Activated T-cell treated with anti-CD3 and anti-CD28 coated beads, Interleukin-2, amount 50 U/mL, for 24 hours (primary cell): ENCODE results near the gene ZNF556.
"Not testable (repeated sequence)": the region's sequence is repeated elsewhere in the genome, so short reads cannot be mapped to it uniquely, and the experiment has no call there.

Experiments used
- DNase-seq: peaks from one replicate; pipeline ENCODE4 v3.0.0-alpha.2; 2020
- H3K27ac Mint-ChIP-seq: 2 replicates; pipeline ENCODE4 v1.8.0; 2020; ENCODE audit warnings: mild to moderate bottlenecking, mixed read lengths
- H3K27me3 Mint-ChIP-seq: 2 replicates; pipeline ENCODE4 v1.8.0; 2020; ENCODE audit warnings: mixed read lengths
- H3K36me3 Mint-ChIP-seq: 2 replicates; pipeline ENCODE4 v1.8.0; 2020; ENCODE audit warnings: low read depth, mixed read lengths
- H3K4me1 Mint-ChIP-seq: 2 replicates; pipeline ENCODE4 v1.8.0; 2020; ENCODE audit warnings: low read depth, mixed read lengths
- H3K4me3 Mint-ChIP-seq: 2 replicates; pipeline ENCODE4 v1.8.0; 2020; ENCODE audit warnings: mild to moderate bottlenecking, moderate library complexity, mixed read lengths
- H3K9me3 Mint-ChIP-seq: 2 replicates; pipeline ENCODE4 v1.8.0; 2020; ENCODE audit warnings: mixed read lengths

The ZNF556 gene

DNA sequence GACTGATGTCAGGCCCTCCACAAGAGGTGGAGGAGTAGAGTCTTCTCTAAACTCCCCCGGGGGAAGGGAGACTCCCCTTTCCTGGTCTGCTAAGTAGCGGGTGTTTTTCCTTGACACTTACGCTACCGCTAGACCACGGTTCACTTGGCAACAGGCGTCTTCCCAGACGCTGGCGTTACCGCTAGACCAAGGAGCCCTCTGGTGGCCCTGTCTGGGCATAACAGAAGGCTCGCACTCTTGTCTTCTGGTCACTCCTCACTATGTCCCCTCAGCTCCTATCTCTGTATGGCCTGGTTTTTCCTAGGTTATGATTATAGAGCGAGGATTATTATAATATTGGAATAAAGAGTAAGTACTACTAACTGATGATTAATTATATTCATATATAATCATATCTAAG is 5.0 kb downstream of the ZNF556 start:
- DNase-seq = peak; percentile 46
- H3K27ac Mint-ChIP-seq, H3K4me1 Mint-ChIP-seq, H3K27me3 Mint-ChIP-seq, H3K4me3 Mint-ChIP-seq, H3K36me3 Mint-ChIP-seq, H3K9me3 Mint-ChIP-seq: not testable (repeated sequence)

DNA sequence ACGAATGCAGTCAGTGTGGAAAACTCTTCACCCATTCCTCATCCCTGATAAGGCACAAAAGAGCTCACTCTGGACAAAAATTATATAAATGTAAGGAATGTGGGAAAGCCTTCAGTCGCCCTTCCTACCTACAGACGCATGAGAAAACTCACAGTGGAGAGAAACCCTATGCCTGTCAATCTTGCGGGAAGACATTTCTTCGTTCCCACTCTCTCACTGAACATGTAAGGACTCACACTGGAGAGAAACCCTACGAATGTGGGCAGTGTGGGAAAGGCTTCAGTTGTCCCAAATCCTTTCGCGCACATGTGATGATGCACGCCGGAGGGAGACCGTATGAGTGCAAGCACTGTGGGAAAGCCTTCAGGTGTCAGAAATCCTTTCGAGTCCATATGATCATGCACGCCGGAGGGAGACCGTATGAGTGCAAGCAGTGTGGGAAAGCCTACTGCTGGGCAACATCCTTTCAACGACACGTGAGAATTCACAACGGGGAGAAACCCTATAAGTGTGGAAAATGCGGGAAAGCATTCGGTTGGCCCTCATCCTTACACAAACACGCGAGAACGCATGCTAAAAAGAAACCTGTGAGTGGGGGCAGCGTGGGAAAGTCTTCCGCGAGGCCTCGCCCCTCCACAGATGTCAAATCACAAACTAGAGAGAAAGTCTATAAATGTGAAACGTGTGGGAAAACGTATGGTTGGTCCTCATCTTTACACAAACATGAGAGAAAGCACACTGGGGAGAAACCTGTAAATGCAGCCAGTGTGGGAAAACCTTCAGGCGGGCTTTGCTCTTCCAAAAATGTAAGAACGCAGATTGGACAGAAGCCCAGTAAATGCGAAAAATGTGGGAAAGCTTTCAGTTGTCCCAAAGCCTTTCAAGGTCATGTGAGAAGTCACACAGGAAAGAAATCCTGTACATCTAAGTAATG is 10.5 kb downstream of the ZNF556 start:
- Mint-ChIP-seq H3K27ac (no peak overlapping the region), H3K9me3 (peaks cover 19% of the 10 kb centered on the region), H3K4me1 (no peaks in the 10 kb centered on the region), H3K4me3 (no peak overlapping the region), H3K27me3 (no peaks in the 10 kb centered on the region), H3K36me3 (peaks cover 6% of the 10 kb centered on the region)
- DNase-seq = no peak

DNA sequence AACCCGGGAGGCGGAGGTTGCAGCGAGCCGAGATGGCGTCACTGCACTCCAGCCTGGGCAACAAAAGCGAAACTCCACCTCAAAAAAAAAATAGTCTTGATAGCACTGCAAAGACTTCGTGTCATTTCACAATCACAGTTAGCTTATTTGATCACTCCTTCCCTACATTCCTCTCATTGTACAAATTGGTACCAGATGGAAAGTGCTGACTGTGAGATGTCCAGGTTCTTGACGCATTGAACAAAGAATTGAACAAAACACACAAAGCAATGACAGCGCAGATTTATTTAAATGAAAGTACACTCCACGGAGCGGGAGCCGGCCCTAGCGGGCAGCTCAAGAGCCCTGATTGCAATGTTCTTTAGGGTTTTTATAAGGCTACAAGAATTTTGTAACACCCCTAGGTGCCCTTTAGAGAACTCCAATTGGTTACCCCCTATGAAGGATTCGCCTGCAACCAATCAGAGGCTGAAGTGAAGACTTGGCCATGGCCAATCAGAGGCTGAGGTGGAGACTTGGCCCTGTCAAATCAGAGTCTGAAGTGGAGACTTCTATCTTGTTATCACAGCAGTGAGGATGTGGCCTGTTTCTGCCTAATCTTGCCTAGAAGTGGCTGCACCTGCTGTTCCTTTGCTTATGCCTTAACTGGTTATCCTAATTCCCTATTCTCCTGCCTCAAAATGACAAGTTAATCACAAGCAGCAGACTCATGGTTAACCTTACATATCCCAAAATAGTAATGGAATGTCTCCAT is 16.7 kb downstream of the ZNF556 start:
- H3K4me1 Mint-ChIP-seq = no peaks in the 10 kb centered on the region
- no peaks in the 10 kb centered on the region for H3K36me3 Mint-ChIP-seq
- DNase-seq = no peak
- H3K4me3 Mint-ChIP-seq = no peak overlapping the region
- H3K27me3 Mint-ChIP-seq = no peaks in the 10 kb centered on the region
- no peak overlapping the region for H3K27ac Mint-ChIP-seq
- H3K9me3 Mint-ChIP-seq = peaks cover 4% of the 10 kb centered on the region

DNA sequence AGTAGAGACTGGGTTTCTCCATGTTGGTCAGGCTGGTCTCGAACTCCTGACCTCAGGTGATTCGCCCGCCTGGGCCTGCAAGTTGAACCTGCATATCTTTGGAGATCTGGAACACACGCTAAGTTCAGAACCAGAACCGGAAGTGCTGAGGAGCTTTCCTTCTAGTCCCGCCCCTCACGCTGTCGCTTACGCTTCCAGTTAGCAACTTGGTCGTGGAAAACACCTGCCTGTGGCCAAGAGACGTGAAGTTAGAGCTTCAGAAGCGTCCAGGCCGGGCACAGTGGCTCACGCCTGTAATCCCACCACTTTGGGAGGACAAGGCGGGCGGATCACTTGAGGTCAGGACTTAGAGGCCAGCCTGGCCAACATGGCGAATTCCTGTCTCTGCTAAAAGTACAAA is 18.6 kb downstream of the ZNF556 start:
- H3K4me3 Mint-ChIP-seq = no peak overlapping the region
- H3K4me1 Mint-ChIP-seq = no peaks in the 10 kb centered on the region
- no peak for DNase-seq
- H3K36me3 Mint-ChIP-seq = no peaks in the 10 kb centered on the region
- no peak overlapping the region for H3K27ac Mint-ChIP-seq
- no peaks in the 10 kb centered on the region for H3K27me3 Mint-ChIP-seq
- H3K9me3 Mint-ChIP-seq = no peaks in the 10 kb centered on the region

DNA sequence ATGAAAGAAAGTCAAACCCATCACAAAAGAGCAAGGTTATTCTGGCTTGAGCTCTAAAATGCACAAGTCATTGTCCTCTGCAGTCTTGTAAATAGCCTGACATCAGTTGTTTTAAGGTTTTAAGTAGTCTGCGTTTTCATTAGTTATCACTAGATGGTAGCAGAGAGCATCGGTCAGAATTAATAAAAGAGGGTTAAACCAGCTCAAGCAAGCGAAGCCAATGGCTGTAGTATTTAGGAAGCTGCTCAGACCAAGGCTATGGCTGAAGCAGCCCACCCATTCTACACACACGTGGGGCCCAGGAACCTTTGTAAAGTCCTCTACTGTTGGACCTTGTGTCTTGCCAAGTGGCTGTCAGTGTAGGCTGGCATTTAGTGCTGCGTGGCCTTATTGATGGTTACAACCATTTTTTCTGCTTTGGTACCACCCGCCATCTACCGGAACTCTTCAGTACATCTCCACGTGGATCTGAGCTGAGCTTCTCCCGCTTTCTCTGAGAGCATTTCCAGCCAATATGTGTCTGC is 20.3 kb downstream of the ZNF556 start:
- Mint-ChIP-seq H3K27ac (no peak overlapping the region), H3K36me3 (no peaks in the 10 kb centered on the region), H3K4me1 (no peaks in the 10 kb centered on the region), H3K4me3 (no peak overlapping the region), H3K9me3 (no peaks in the 10 kb centered on the region), H3K27me3 (no peaks in the 10 kb centered on the region)
- DNase-seq = peak; percentile 51

DNA sequence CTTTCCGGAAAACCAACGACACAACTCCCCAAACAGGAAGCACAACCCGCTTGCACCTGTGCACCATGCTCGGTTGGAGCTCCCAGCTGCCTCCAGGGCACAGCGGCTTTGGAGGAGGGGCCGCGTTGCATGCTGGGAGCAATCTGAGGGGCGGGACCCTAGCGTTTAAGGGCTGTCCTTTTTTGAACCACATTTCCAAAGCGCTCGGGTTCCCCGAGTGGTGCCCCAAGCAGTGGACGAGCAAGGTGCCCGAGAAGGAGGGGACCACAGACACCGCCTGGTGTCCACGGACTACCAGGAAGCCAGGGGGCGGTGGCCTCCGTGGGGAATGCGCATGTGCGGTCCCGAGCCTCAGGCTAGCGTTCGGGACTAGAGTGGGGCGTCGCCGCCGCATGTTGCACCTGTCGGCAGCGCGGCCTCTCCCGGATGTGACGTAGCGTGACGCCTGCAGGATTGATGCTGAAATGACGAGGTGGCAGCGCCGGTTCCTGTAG is 21.6 kb downstream of the ZNF556 start:
- H3K4me1 Mint-ChIP-seq = no peaks in the 10 kb centered on the region
- H3K27ac Mint-ChIP-seq = no peak overlapping the region
- no peak overlapping the region for H3K4me3 Mint-ChIP-seq
- no peaks in the 10 kb centered on the region for H3K36me3 Mint-ChIP-seq
- H3K27me3 Mint-ChIP-seq = peaks cover under 1% of the 10 kb centered on the region
- no peaks in the 10 kb centered on the region for H3K9me3 Mint-ChIP-seq
- DNase-seq = peak; percentile 54

DNA sequence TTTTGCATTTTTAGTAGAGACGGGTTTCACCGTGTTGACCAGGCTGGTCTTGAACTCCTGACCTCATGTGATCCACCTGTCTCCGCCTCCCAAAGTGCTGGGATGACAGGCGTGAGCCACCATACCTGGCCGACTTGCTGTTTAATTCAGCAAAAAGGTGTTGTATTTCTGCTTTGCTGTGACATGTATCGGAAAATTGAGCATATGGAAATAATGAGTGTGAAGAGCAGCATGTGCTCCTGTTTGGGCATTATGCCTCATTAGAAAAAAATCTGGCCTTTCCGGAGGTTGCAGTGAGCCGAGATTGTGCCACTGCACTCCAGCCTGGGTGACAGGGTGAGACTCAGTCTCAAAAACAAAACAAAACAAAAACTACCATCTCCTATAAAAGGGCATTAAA is 23.4 kb downstream of the ZNF556 start:
- not testable (repeated sequence) for H3K27ac Mint-ChIP-seq, H3K27me3 Mint-ChIP-seq, H3K4me1 Mint-ChIP-seq, H3K36me3 Mint-ChIP-seq, DNase-seq, H3K9me3 Mint-ChIP-seq, H3K4me3 Mint-ChIP-seq

DNA sequence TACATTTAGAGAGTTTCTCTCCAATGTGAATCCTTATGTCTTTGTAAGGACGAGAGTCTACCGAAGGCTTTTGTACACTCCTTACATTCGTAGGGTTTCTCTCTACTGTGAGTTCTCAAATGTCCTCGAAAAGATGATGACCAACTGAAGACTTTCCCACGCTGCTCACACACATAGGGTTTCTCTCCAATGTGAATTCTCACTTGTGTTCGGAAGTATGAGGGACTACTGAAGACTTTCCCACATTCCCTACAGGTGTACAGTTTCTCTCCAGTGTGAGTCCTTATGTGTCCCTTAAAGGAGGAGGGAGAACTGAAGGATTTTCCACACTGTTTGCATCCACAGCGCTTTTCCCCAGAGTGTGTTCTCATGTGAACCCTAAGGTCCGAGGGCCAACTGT is 29.6 kb downstream of the ZNF556 start:
- Mint-ChIP-seq H3K36me3 (peaks cover 5% of the 10 kb centered on the region), H3K27me3 (peaks cover 3% of the 10 kb centered on the region), H3K9me3 (peaks cover 13% of the 10 kb centered on the region), H3K4me1 (peaks cover 8% of the 10 kb centered on the region), H3K27ac (no peak overlapping the region), H3K4me3 (no peak overlapping the region)
- no peak for DNase-seq

DNA sequence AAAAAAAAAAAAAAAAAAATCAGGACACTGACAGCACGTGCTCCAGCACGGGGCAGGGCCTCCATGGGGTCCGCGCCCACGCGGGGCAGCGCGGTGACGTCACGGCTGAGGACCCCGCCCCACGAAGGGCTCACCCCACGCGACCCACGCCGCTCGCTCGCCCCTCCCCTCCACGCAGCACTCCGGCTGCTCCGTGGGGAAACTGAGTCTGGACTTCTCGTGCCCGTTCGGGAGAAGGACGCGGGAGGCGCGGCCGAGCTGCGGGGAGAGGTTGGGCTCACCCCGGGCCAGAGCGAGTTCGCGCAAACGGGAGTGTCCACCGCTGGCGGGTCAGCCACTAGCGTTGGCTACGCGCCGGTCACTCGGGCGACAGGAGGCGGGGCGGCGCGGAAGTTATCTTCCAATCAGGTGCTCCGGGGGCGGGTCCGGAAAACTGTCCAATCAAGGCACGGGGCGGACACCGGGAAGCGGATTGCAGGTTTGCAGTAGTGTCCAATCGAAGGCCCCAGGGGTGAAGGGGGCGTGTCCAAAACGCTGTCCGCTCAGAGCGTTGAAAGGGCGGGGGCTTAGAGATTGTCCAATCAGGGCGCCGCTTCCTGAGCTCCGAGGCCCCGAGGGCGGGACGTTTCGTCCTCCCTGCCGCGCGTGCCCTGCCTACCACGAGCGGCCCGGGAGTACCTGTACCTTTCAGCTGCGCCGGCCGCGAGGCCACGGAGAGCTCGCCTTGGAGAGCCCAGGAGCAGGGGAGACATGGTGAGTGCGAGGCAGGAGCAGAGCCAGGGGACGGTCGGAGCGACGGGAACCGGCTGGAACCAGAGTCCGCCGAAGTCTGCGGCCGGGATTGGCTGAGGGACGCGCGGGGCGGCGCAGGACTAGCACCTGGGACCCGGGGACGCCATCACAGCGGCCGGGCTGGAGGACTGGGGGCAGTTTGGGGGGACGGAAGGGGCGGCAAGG is 33.4 kb downstream of the ZNF556 start, which contains the start of gene ZNF57:
Gene ZNF57 (plus strand): TSS at position 633 of the 957 bp plus-strand sequence. CDS start 118 bp downstream, at position 751.
- Mint-ChIP-seq H3K4me3 (peak within 1 kb of the TSS; percentile 99), H3K27me3 (no peaks in the 10 kb centered on the region), H3K27ac (peak within 1 kb of the TSS; percentile 96), H3K36me3 (peaks cover 5% of the 10 kb centered on the region), H3K9me3 (peaks cover 13% of the 10 kb centered on the region), H3K4me1 (peaks cover 25% of the 10 kb centered on the region)
- peak; percentile 97 for DNase-seq

DNA sequence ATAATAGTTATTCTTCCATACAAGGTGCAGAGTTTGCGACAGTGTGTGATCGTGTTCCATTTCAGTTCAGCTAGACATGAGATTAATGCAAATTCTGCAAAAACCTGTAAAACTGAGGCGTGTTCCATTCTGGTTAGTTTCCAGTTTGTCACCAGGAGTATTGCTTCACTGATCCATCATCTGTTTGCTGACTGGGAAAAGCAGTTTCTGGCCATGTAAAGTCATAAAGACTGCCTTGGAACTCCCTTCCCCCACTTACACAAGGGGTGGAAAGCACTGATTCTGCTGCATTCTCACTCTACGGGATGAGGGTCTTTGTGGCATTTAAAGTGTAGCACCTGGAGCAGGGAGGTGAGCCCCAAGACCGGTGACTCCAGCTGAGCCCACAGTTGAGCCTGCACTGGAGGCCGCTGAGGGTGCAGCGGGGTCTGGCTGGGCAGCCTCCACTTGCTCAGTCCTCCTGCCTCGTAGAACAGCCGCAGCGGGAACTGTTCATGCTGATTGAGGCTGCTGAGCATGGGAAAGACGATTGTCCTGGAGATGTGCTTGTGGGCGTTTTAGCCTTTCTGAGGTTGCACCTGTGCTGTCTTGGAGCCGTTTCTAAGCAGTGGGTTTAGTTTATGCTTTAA is 35.6 kb downstream of the ZNF556 start:
- Mint-ChIP-seq H3K27me3 (no peaks in the 10 kb centered on the region), H3K4me1 (peaks cover 30% of the 10 kb centered on the region), H3K4me3 (peak overlapping the region; percentile 99), H3K27ac (no peak overlapping the region), H3K36me3 (peaks cover 8% of the 10 kb centered on the region), H3K9me3 (peaks cover under 1% of the 10 kb centered on the region)
- no peak for DNase-seq

DNA sequence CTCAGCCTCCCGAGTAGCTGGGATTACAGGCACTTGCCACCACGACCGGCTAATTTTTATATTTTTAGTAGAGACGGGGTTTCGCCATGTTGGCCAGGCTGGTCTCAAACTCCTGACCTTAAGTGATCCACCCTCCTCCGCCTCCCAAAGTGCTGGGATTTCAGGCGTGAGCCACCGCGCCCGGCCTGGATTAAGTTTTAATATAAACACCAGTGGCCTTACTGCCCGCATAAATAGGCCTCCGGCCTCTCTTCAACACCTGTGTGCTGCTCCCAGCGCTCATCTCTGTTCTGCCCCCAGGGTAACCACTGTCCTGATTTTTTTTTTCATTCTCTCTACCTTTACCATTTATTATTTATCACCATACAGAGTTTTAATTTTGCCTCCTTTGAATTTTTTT is 36.2 kb downstream of the ZNF556 start:
- H3K9me3 Mint-ChIP-seq, DNase-seq, H3K4me3 Mint-ChIP-seq, H3K27me3 Mint-ChIP-seq, H3K36me3 Mint-ChIP-seq, H3K27ac Mint-ChIP-seq: not testable (repeated sequence)
- peaks cover 33% of the 10 kb centered on the region for H3K4me1 Mint-ChIP-seq

DNA sequence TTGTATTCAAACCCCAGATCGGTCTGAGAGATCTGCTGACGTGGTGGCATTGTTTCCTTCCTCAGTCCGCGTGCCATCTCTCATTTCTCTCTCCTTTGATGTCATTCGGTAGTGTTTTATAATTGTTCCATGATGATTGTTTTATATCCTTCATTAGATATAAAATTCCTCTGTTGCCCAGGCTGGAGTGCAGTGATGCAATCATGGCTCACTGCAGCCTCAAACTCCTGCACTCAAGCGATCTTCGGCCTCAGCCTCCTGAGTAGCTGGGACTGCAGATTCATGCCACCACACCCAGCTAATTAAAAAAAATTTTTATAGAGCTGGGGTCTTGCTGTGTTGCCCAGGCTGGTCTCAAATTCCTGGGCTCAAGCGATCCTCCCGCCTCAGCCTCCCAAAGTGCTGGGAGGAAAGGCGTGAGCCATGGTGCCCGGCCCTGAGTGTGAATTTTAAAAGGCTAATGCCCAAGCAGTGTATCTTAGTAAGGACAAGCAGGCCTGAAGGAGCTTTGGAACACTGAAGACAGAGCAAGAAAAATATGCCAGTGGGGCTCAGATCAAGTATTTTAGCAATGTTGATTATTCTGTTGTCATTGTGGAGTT is 38.9 kb downstream of the ZNF556 start:
- Mint-ChIP-seq H3K9me3 (peaks cover 2% of the 10 kb centered on the region), H3K27me3 (no peaks in the 10 kb centered on the region), H3K36me3 (peaks cover 18% of the 10 kb centered on the region), H3K4me3 (no peak overlapping the region), H3K4me1 (peaks cover 41% of the 10 kb centered on the region), H3K27ac (no peak overlapping the region)
- no peak for DNase-seq

DNA sequence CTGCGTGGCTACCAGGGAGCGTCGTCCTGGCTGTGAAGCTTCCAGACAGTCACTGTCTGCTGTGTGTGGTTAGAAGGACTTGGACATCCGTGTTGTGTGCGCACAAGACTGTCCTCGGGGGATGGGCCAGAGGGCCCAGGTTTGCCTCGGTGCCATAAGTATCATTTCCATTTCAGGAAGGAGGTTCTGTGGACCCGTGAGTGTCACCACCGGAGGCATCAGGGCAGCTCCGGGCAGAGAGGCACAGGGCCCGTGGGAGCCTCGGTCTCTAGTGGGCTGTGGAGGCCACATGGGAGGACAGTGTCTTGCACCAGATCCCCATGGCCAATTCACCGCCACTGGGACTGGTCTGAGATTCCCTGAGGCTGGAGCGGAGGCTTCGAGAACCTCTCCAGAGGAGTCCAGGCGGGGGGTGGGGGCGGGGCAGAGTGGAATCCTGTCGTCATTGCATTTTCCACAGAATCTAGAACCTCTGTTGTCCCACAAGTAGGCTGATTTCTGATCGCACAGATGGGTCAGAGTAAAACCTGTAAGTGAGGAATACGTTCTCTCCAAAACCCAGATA is 39.6 kb downstream of the ZNF556 start:
- peaks cover 2% of the 10 kb centered on the region for H3K9me3 Mint-ChIP-seq
- H3K27ac Mint-ChIP-seq = no peak overlapping the region
- H3K27me3 Mint-ChIP-seq = no peaks in the 10 kb centered on the region
- H3K4me3 Mint-ChIP-seq = no peak overlapping the region
- peaks cover 21% of the 10 kb centered on the region for H3K36me3 Mint-ChIP-seq
- H3K4me1 Mint-ChIP-seq = peaks cover 42% of the 10 kb centered on the region
- no peak for DNase-seq
